HCT116 (cell line): ENCODE measurements around the gene FRMPD4. TPM values are rescaled to one million over a fixed set of nuclear protein-coding genes. Genes with fewer than 3 reads are reported as not detected.

Source experiments
- ATAC-seq: fragments of 200-7000 bp; cut with Tn5 transposase; 2 replicates; pipeline ENCODE4 v1.9.1; 2020; ENCODE audit warnings: mild to moderate bottlenecking, moderate library complexity
- BruUV-seq: library from RNA; stranded (reverse); fragments of 400-500 nt; replicated peaks from 2 replicates; lab custom pipeline; 2021; lab: Mats Ljungman, UMichigan
- CTCF ChIA-PET: fragments of 300-600 bp; sonication (Branson Sonifier 250); formaldehyde crosslinking; loops from one replicate; lab custom pipeline; 2021; ENCODE audit warnings: antibody characterized with exemption; lab: Charles Lee
- POLR2A ChIA-PET: fragments of 300-600, 350-600 bp; sonication (Branson Sonifier 250); formaldehyde crosslinking; loops from one replicate; lab custom pipeline; 2021; ENCODE audit warnings: antibody characterized with exemption; lab: Charles Lee
- RAD21 ChIA-PET, 2 experiments: fragments of 300-600 bp; sonication (Branson Sonifier 250); formaldehyde crosslinking; loops; one replicate each; lab custom pipeline; 2023; ENCODE audit warnings: low total read pairs in 2 of 2; ENCODE audit not compliant: uncharacterized antibody in 2 of 2, unreplicated experiment in 2 of 2, low non-redundant PET in 1 of 2; lab: Charles Lee
- DNase-seq: peaks from one replicate; pipeline ENCODE4 v3.0.0-alpha.2; 2010; ENCODE audit warnings: low read depth, low spot score
- H2AFZ ChIP-seq: fragments of 200-600 bp; shearing (Covaris generic), sonication (generic); 2 replicates; pipeline ENCODE4 v1.6.1; 2017; ENCODE audit warnings: low read depth, mixed run types, mixed read lengths, antibody characterized with exemption, low read length; ENCODE audit not compliant: poor library complexity, severe bottlenecking
- H3K27ac ChIP-seq: 2 replicates; pipeline ENCODE4 v1.5.1; 2012; ENCODE audit warnings: low read depth, low read length
- H3K27me3 ChIP-seq: fragments of 200-600 bp; sonication (generic); 2 replicates; pipeline ENCODE4 v1.6.1; 2016; ENCODE audit warnings: mixed run types, low read length, mixed read lengths; ENCODE audit not compliant: insufficient read depth
- H3K36me3 ChIP-seq, 2 experiments: fragments of 200-500 bp in 1 of 2; fragments of 200-600 bp in 1 of 2; sonication (Bioruptor generic) in 1 of 2; sonication (generic) in 1 of 2; 2 replicates each; pipeline versions ENCODE4 v1.5.1 to v1.6.1; 2014 to 2016; ENCODE audit warnings: low read length in 2 of 2, inconsistent platforms in 1 of 2, mixed read lengths in 1 of 2, mixed run types in 1 of 2; ENCODE audit not compliant: insufficient read depth in 2 of 2, control insufficient read depth in 1 of 2
- H3K4me1 ChIP-seq, 2 experiments: fragments of 200-600 bp in 1 of 2; sonication (generic) in 1 of 2; 2 replicates each; pipeline versions ENCODE4 v1.5.1 to v1.6.1; 2012 to 2017; ENCODE audit warnings: low read length in 2 of 2, inconsistent platforms in 1 of 2, mild to moderate bottlenecking in 1 of 2, mixed read lengths in 1 of 2, mixed run types in 1 of 2, moderate library complexity in 1 of 2; ENCODE audit not compliant: insufficient read depth in 2 of 2, control insufficient read depth in 1 of 2
- H3K4me2 ChIP-seq: fragments of 200-600 bp; sonication (generic); 2 replicates; pipeline ENCODE4 v1.6.1; 2017; ENCODE audit warnings: mixed run types, low read length, mixed read lengths
- H3K4me3 ChIP-seq, 2 experiments: fragments of 200-600 bp in 1 of 2; sonication (generic) in 1 of 2; replicated peaks in 1 of 2; 2 replicates each; pipeline ENCODE4 v1.5.1; 2011 to 2016; ENCODE audit warnings: low read length in 2 of 2, control low read depth in 1 of 2, low read depth in 1 of 2, mild to moderate bottlenecking in 1 of 2, mixed read lengths in 1 of 2, mixed run types in 1 of 2
- H3K79me2 ChIP-seq: fragments of 200-600 bp; sonication (generic); 2 replicates; pipeline ENCODE4 v1.6.1; 2017; ENCODE audit warnings: mild to moderate bottlenecking, mixed run types, low read length, moderate library complexity, mixed read lengths; ENCODE audit not compliant: insufficient read depth
- H3K9ac ChIP-seq: fragments of 200-600 bp; sonication (generic); 2 replicates; pipeline ENCODE4 v1.6.1; 2016; ENCODE audit warnings: low read length, mixed read lengths
- H3K9me2 ChIP-seq: fragments of 200-600 bp; sonication (generic), shearing (Covaris generic); 2 replicates; pipeline ENCODE4 v1.6.1; 2017; ENCODE audit warnings: mixed run types, mild to moderate bottlenecking, moderate library complexity; ENCODE audit not compliant: insufficient read depth
- H3K9me3 ChIP-seq, 2 experiments: fragments of 200-500 bp in 1 of 2; fragments of 200-600 bp in 1 of 2; sonication (Bioruptor generic) in 1 of 2; sonication (generic) in 1 of 2; 2 replicates each; pipeline ENCODE4 v1.6.1; 2014 to 2017; ENCODE audit warnings: low read length in 2 of 2, mixed read lengths in 2 of 2, inconsistent platforms in 1 of 2, low read depth in 1 of 2, mild to moderate bottlenecking in 1 of 2, mixed run types in 1 of 2, moderate library complexity in 1 of 2; ENCODE audit not compliant: control insufficient read depth in 1 of 2, insufficient read depth in 1 of 2
- H4K20me1 ChIP-seq: fragments of 200-600 bp; sonication (generic), shearing (Covaris generic); 2 replicates; pipeline ENCODE4 v1.6.1; 2017; ENCODE audit warnings: mixed run types, mild to moderate bottlenecking, moderate library complexity; ENCODE audit not compliant: insufficient read depth
- CBX3 ChIP-seq: IDR thresholded peaks from 2 replicates; pipeline ENCODE4 v1.6.1; 2012; ENCODE audit warnings: low read depth
- CEBPB ChIP-seq: IDR thresholded peaks from 2 replicates; pipeline ENCODE4 v1.6.1; 2012; ENCODE audit warnings: low read depth
- CTCF ChIP-seq, 3 experiments: fragments of 200-600 bp in 1 of 3; sonication (generic) in 1 of 3; IDR thresholded peaks in 2 of 3; conservative IDR thresholded peaks in 1 of 3; 2 replicates each; pipeline ENCODE4 v1.5.1; 2012 to 2017; ENCODE audit warnings: low read depth in 2 of 3, low read length in 2 of 3, antibody characterized with exemption in 1 of 3, borderline replicate concordance in 1 of 3, control low read depth in 1 of 3, mild to moderate bottlenecking in 1 of 3, mixed read lengths in 1 of 3, mixed run types in 1 of 3, moderate library complexity in 1 of 3; ENCODE audit not compliant: insufficient read depth in 1 of 3
- EZH2 ChIP-seq: fragments of 200-600 bp; sonication (generic); IDR thresholded peaks from 2 replicates; pipeline ENCODE4 v1.6.1; 2017; ENCODE audit warnings: antibody characterized with exemption, mixed run types
- EZH2phosphoT487 ChIP-seq: fragments of 200-600 bp; IDR thresholded peaks from 2 replicates; pipeline ENCODE4 v1.6.1; 2018; ENCODE audit warnings: antibody characterized with exemption, borderline replicate concordance
- FOSL1 ChIP-seq: IDR thresholded peaks from 2 replicates; pipeline ENCODE4 v1.6.1; 2012; ENCODE audit warnings: low read depth
- JUND ChIP-seq: IDR thresholded peaks from 2 replicates; pipeline ENCODE4 v1.6.1; 2012
- POLR2A ChIP-seq: IDR thresholded peaks from 2 replicates; pipeline ENCODE4 v1.7.0; 2011; ENCODE audit warnings: borderline replicate concordance; ENCODE audit not compliant: insufficient read depth, insufficient read length; ENCODE audit errors: extremely low read depth
- RAD21 ChIP-seq: IDR thresholded peaks from 2 replicates; pipeline ENCODE4 v1.6.1; 2012; ENCODE audit warnings: low read depth, mild to moderate bottlenecking
- SIN3A ChIP-seq: IDR thresholded peaks from 2 replicates; pipeline ENCODE4 v1.6.1; 2012; ENCODE audit warnings: low read depth
- SP1 ChIP-seq: IDR thresholded peaks from 2 replicates; pipeline ENCODE4 v1.6.1; 2012; ENCODE audit warnings: low read depth
- SRF ChIP-seq: IDR thresholded peaks from 2 replicates; pipeline ENCODE4 v1.6.1; 2012; ENCODE audit warnings: low read depth
- TCF7L2 ChIP-seq: IDR thresholded peaks from 2 replicates; pipeline ENCODE4 v1.7.0; 2011; ENCODE audit warnings: borderline replicate concordance, inconsistent platforms; ENCODE audit not compliant: insufficient read depth, insufficient read length; ENCODE audit errors: extremely low read depth
- ZFX ChIP-seq: fragments of 450-650 bp; IDR thresholded peaks from 2 replicates; pipeline ENCODE4 v1.6.1; 2017
- ZNF274 ChIP-seq: fragments of 200-500 bp; sonication (Bioruptor generic); IDR thresholded peaks from 2 replicates; pipeline ENCODE4 v1.6.1; 2014; ENCODE audit warnings: mild to moderate bottlenecking, low read depth, low read length, inconsistent platforms
- intact Hi-C: fragments of 100-400 bp; cut with micrococcal nuclease; formaldehyde crosslinking; loops from 2 replicates; pipeline ENCODE4 v1.10.0; 2022
- total RNA-seq: library from RNA; stranded (reverse); gene quantifications from one replicate; pipeline ENCODE4 v1.2.1, GENCODE V29; 2021; ENCODE audit not compliant: unreplicated experiment
- TF ChIP-seq, protein P1 (sequence below): IDR thresholded peaks from 2 replicates; pipeline ENCODE4 v1.6.1; 2012
- TF ChIP-seq, protein P2 (sequence below): IDR thresholded peaks from 2 replicates; pipeline ENCODE4 v1.6.1; 2012

Gene FRMPD4
- total RNA-seq, 1 experiment from 2014 or later = not detected

DNA sequence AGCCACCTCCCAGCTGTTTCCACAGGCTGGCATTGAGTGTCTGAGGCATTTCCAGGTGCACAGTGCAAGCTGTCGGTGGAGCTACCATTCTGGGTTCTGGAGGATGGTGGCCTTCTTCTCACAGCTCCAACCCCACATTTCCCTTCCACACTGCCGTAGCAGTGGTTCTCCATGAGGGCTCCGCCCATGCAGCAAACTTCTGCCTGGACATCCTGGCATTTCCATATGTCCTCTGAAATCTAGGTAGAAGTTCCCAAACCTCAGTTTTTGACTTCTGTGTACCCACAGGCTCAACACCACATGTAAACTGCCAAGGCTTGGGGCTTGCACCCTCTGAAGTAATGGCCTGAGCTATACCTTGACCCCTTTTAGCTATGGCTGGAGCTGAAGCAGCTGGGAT is 10.3 kb upstream of the FRMPD4 start:
- H3K36me3 ChIP-seq = no peaks in the 10 kb centered on the region
- no peaks in the 10 kb centered on the region for H3K4me1 ChIP-seq
- H3K27me3 ChIP-seq = no peaks in the 10 kb centered on the region
- no peaks in the 10 kb centered on the region for H4K20me1 ChIP-seq
- no peak for TF ChIP-seq SRF
- TF ChIP-seq CTCF (IDR thresholded peaks at IDR 0.05 in 2 of 3, conservative IDR thresholded peaks at IDR 0.05 in 1 of 3; ENCODE audit: borderline replicate concordance in 1 of 3, insufficient read depth in 1 of 3, low read depth in 2 of 3, low read length in 2 of 3) = no peak
- TF ChIP-seq JUND = no peak
- TF ChIP-seq POLR2A = no peak
- TF ChIP-seq CEBPB = no peak
- TF ChIP-seq RAD21 = no peak
- no peak for TF ChIP-seq CBX3
- TF ChIP-seq TCF7L2 = no peak
- no peak for TF ChIP-seq EZH2phosphoT487
- no peak for TF ChIP-seq ZNF274
- TF ChIP-seq, protein P1, sequence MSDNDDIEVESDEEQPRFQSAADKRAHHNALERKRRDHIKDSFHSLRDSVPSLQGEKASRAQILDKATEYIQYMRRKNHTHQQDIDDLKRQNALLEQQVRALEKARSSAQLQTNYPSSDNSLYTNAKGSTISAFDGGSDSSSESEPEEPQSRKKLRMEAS = no peak
- no peak for TF ChIP-seq FOSL1
- TF ChIP-seq ZFX = no peak
- TF ChIP-seq, protein P2, sequence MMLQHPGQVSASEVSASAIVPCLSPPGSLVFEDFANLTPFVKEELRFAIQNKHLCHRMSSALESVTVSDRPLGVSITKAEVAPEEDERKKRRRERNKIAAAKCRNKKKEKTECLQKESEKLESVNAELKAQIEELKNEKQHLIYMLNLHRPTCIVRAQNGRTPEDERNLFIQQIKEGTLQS = no peak
- TF ChIP-seq EZH2 = no peak
- TF ChIP-seq SIN3A = no peak
- no peak for TF ChIP-seq SP1
- TF ChIP-seq, all 23 proteins: peak for 0
- H3K79me2 ChIP-seq = no peaks in the 10 kb centered on the region
- intact Hi-C loops = no loop called here
- no peak overlapping the region for H2AFZ ChIP-seq
- H3K4me3 ChIP-seq = no peak overlapping the region
- no peaks in the 10 kb centered on the region for H3K9me2 ChIP-seq
- ChIA-PET CTCF (no interaction called here), RAD21 (no interaction called here), POLR2A (no interaction called here)
- no TSS peak for BruUV-seq
- H3K27ac ChIP-seq = no peak overlapping the region
- H3K9ac ChIP-seq = no peak overlapping the region
- ATAC-seq = no peak
- H3K4me2 ChIP-seq = no peak overlapping the region
- DNase-seq = no peak
- H3K9me3 ChIP-seq = no peaks in the 10 kb centered on the region
